GM08714 (cell line): Measurements from ENCODE around the gene IMPG1.

ENCODE experiments used
- H3K4me3 ChIP-seq: fragments of 200-500 bp; sonication (Bioruptor generic); 2 replicates; pipeline ENCODE4 v1.5.1; 2014; ENCODE audit warnings: mild to moderate bottlenecking, low read length, inconsistent platforms
- ZNF274 ChIP-seq: IDR thresholded peaks from 2 replicates; pipeline ENCODE4 v1.6.1; 2012; ENCODE audit warnings: mild to moderate bottlenecking, low read depth, low read length

IMPG1 gene, protein sequence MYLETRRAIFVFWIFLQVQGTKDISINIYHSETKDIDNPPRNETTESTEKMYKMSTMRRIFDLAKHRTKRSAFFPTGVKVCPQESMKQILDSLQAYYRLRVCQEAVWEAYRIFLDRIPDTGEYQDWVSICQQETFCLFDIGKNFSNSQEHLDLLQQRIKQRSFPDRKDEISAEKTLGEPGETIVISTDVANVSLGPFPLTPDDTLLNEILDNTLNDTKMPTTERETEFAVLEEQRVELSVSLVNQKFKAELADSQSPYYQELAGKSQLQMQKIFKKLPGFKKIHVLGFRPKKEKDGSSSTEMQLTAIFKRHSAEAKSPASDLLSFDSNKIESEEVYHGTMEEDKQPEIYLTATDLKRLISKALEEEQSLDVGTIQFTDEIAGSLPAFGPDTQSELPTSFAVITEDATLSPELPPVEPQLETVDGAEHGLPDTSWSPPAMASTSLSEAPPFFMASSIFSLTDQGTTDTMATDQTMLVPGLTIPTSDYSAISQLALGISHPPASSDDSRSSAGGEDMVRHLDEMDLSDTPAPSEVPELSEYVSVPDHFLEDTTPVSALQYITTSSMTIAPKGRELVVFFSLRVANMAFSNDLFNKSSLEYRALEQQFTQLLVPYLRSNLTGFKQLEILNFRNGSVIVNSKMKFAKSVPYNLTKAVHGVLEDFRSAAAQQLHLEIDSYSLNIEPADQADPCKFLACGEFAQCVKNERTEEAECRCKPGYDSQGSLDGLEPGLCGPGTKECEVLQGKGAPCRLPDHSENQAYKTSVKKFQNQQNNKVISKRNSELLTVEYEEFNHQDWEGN

DNA sequence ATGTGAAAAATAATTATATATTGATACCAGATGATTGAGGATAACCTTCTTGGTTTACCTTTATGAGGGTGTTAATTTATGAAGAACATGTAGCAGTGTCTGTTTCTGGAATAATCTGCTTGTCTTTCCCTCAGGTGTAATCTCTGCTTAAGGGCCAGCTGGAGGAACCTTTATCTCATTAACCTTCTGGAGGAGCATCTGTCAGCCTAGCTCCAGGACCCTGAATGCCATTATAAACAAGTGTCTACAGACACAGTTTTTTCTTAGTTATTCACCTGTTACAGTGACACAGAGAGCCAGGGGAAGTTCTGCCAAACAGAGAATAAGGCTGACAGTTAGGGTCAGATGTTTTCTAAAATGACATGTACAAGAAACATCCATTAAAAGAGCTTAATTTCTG lies at the start of gene IMPG1:
TSS of gene IMPG1 (minus strand) at position 101 of the 400 bp plus-strand sequence. CDS start 174 bp downstream, outside the sequence.
- TF ChIP-seq ZNF274, result no peak
- H3K4me3 ChIP-seq, result no peak within 1 kb of the TSS

DNA sequence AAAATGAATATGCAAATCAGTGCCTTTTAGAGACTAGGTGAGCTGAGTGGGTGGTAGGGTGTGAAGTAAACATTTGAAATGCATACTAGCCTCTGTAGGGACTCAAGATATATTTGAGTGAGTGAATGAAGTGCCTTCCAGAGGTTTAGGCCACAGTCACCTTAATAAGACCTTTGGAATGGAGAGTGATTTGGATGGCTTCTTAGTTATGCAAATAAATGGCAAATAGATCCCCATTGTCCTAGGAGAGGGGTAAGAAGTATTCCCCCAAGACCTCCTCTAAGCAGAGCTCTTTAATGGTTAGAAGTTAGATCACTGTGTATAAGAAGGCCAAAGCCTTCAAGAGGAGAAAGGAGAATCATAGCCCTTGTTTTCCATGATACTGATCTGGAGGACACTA lies 47.8 kb upstream of the IMPG1 start:
- TF ChIP-seq ZNF274, result no peak
- no peak overlapping the region for H3K4me3 ChIP-seq

- no peak overlapping the region for H3K4me3 ChIP-seq
- no peak for TF ChIP-seq ZNF274
Observed at GRCh38 chr6:76073281-76073680, 819 bp upstream of the IMPG1 start.

- no peak for TF ChIP-seq ZNF274
Observed at GRCh38 chr6:76057469-76057868, 15.0 kb downstream of the IMPG1 start.

GRCh38 chr6:76052314-76052713 lies 20.1 kb downstream of the IMPG1 start:
- no peak overlapping the region for H3K4me3 ChIP-seq
- no peak for TF ChIP-seq ZNF274

More at GRCh38 chr6:76057469-76057868, 15.0 kb downstream of the IMPG1 start:
- H3K4me3 ChIP-seq, result no peak overlapping the region

- no peak for TF ChIP-seq ZNF274
Observed at GRCh38 chr6:76043690-76044089, 28.8 kb downstream of the IMPG1 start.

GRCh38 chr6:76035713-76036112 lies 36.7 kb downstream of the IMPG1 start:
- TF ChIP-seq ZNF274, result no peak
- H3K4me3 ChIP-seq, result no peak overlapping the region

More at GRCh38 chr6:76043690-76044089, 28.8 kb downstream of the IMPG1 start:
- H3K4me3 ChIP-seq, result no peak overlapping the region

GRCh38 chr6:76026101-76026500 lies 46.4 kb downstream of the IMPG1 start:
- H3K4me3 ChIP-seq, result no peak overlapping the region

GRCh38 chr6:76014626-76015530 lies 57.6 kb downstream of the IMPG1 start:
- no peak overlapping the region for H3K4me3 ChIP-seq
- TF ChIP-seq ZNF274, result no peak

More at GRCh38 chr6:76026101-76026500, 46.4 kb downstream of the IMPG1 start:
- TF ChIP-seq ZNF274, result no peak

DNA sequence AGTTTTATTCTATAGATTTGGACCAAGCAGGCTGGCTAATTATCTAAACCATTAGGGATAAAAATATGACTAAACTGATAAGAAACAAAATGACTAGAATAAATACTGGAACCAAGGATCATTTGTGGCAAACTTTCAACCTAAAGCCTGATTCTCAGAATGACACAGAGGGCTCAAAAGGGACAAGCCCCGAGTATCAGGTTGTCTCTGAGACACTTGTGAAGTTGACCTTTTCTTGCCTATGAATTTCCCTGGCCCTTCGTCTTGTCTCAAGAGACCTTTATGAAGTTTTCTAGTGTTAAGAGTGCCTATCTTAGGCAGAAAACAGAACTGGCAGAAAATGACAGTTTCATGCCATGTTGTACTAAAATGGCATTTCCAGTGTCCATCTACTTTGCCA lies 68.3 kb downstream of the IMPG1 start:
- no peak for TF ChIP-seq ZNF274
- no peak overlapping the region for H3K4me3 ChIP-seq

DNA sequence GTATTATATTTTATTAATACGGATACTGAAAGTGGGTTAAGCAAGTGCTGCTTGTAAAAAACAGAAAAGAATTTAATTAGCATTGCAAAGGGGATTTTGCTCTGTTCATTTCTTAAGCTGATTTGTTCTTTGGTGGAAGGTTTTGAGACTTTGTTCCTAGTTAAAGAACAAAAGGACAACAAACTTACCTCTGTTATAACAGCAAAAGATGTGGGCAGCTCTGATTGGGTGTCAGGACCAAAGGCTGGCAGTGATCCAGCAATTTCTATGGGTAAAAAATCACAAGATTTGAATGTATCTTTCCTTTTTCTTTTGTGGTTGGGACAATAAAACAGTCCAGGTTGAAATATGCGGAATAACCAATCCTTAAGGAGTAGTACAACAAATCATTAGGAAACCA lies 68.8 kb downstream of the IMPG1 start:
- TF ChIP-seq ZNF274, result no peak
- no peak overlapping the region for H3K4me3 ChIP-seq

GRCh38 chr6:76003113-76003512 lies 69.3 kb downstream of the IMPG1 start:
- TF ChIP-seq ZNF274, result no peak
- no peak overlapping the region for H3K4me3 ChIP-seq

- no peak overlapping the region for H3K4me3 ChIP-seq
- no peak for TF ChIP-seq ZNF274
Observed at GRCh38 chr6:76000629-76001028, 71.8 kb downstream of the IMPG1 start.

GRCh38 chr6:75997696-75998095 lies 74.8 kb downstream of the IMPG1 start:
- no peak overlapping the region for H3K4me3 ChIP-seq
- no peak for TF ChIP-seq ZNF274
